ENCODE results near the gene GFOD1.
"Not testable (repeated sequence)": the region's sequence is repeated elsewhere in the genome, so short reads cannot be mapped to it uniquely, and the experiment has no call there.

Gene GFOD1

GRCh38 chr6:13511913-13512717 is 24.7 kb upstream of the GFOD1 start:
- DNase-seq (ENCODE audit: extremely low read depth in 1 of 2, low read depth in 1 of 2): no peak

- not testable (repeated sequence) for DNase-seq (ENCODE audit: extremely low read depth in 1 of 2, low read depth in 1 of 2)
Observed at GRCh38 chr6:13511141-13511571, 23.8 kb upstream of the GFOD1 start.

GRCh38 chr6:13510433-13510832 is 23.0 kb upstream of the GFOD1 start:
- DNase-seq (ENCODE audit: extremely low read depth in 1 of 2, low read depth in 1 of 2): not testable (repeated sequence)

- no peak for DNase-seq (ENCODE audit: extremely low read depth in 1 of 2, low read depth in 1 of 2)
Observed at GRCh38 chr6:13508711-13509705, 21.6 kb upstream of the GFOD1 start.

- DNase-seq (ENCODE audit: extremely low read depth in 1 of 2, low read depth in 1 of 2): no peak
Observed at GRCh38 chr6:13507306-13507860, 20.0 kb upstream of the GFOD1 start.

- DNase-seq (ENCODE audit: extremely low read depth in 1 of 2, low read depth in 1 of 2): no peak
Observed at GRCh38 chr6:13505345-13505734, 17.9 kb upstream of the GFOD1 start.

GRCh38 chr6:13504611-13505344 is 17.4 kb upstream of the GFOD1 start:
- DNase-seq (ENCODE audit: extremely low read depth in 1 of 2, low read depth in 1 of 2): no peak

GRCh38 chr6:13500915-13501314 is 13.5 kb upstream of the GFOD1 start:
- no peak for DNase-seq (ENCODE audit: extremely low read depth in 1 of 2, low read depth in 1 of 2)

- no peak for DNase-seq (ENCODE audit: extremely low read depth in 1 of 2, low read depth in 1 of 2)
Observed at GRCh38 chr6:13500264-13500663, 12.9 kb upstream of the GFOD1 start.

- DNase-seq (ENCODE audit: extremely low read depth in 1 of 2, low read depth in 1 of 2): no peak
Observed at GRCh38 chr6:13496513-13497190, 9.3 kb upstream of the GFOD1 start.

GRCh38 chr6:13495818-13496217 is 8.4 kb upstream of the GFOD1 start:
- DNase-seq (ENCODE audit: extremely low read depth in 1 of 2, low read depth in 1 of 2): no peak

GRCh38 chr6:13495112-13495776 is 7.8 kb upstream of the GFOD1 start:
- DNase-seq (ENCODE audit: extremely low read depth in 1 of 2, low read depth in 1 of 2): no peak

- DNase-seq (ENCODE audit: extremely low read depth in 1 of 2, low read depth in 1 of 2): no peak
Observed at GRCh38 chr6:13494137-13494536, 6.7 kb upstream of the GFOD1 start.

GRCh38 chr6:13493147-13493546 is 5.7 kb upstream of the GFOD1 start:
- DNase-seq (ENCODE audit: extremely low read depth in 1 of 2, low read depth in 1 of 2): no peak

- DNase-seq (ENCODE audit: extremely low read depth in 1 of 2, low read depth in 1 of 2): no peak
Observed at GRCh38 chr6:13492357-13492756, 5.0 kb upstream of the GFOD1 start.

- DNase-seq (ENCODE audit: extremely low read depth in 1 of 2, low read depth in 1 of 2): no peak
Observed at GRCh38 chr6:13491538-13491937, 4.1 kb upstream of the GFOD1 start.

GRCh38 chr6:13490402-13490801 is 3.0 kb upstream of the GFOD1 start:
- DNase-seq (ENCODE audit: extremely low read depth in 1 of 2, low read depth in 1 of 2): no peak

- no peak for DNase-seq (ENCODE audit: extremely low read depth in 1 of 2, low read depth in 1 of 2)
Observed at GRCh38 chr6:13488896-13489237, 1.5 kb upstream of the GFOD1 start.

GRCh38 chr6:13488015-13488895 is 855 bp upstream of the GFOD1 start:
- DNase-seq (ENCODE audit: extremely low read depth in 1 of 2, low read depth in 1 of 2): no peak
